Astrocyte (in vitro differentiated cells and primary cell): ENCODE measurements around the gene ZMYND8. TPM values are rescaled to one million over a fixed set of nuclear protein-coding genes. Genes with fewer than 3 reads are reported as not detected.

Source experiments
- DNase-seq: peaks from one replicate; pipeline ENCODE4 v3.0.0-alpha.2; 2010; ENCODE audit warnings: low read depth
- FAIRE-seq: peaks from 2 replicates; lab custom pipeline; 2011; peaks lifted over from hg19 to GRCh38; lab: Jason Lieb, UNC
- H2AFZ ChIP-seq: 2 replicates; pipeline ENCODE4 v1.6.0; 2012; ENCODE audit warnings: low read depth, low read length, inconsistent platforms
- H3K27ac ChIP-seq: 2 replicates; pipeline ENCODE4 v1.5.1; 2011; ENCODE audit warnings: low read depth, low read length, inconsistent platforms
- H3K27me3 ChIP-seq: 2 replicates; pipeline ENCODE4 v1.6.0; 2011; ENCODE audit warnings: low read length, inconsistent platforms; ENCODE audit not compliant: insufficient read depth
- H3K36me3 ChIP-seq: 2 replicates; pipeline ENCODE4 v1.5.1; 2011; ENCODE audit warnings: low read length, inconsistent platforms; ENCODE audit not compliant: insufficient read depth
- H3K4me1 ChIP-seq: 2 replicates; pipeline ENCODE4 v1.5.1; 2011; ENCODE audit warnings: low read length, inconsistent platforms; ENCODE audit not compliant: insufficient read depth
- H3K4me2 ChIP-seq: 2 replicates; pipeline ENCODE4 v1.6.0; 2012; ENCODE audit warnings: low read length, inconsistent platforms
- H3K4me3 ChIP-seq: 2 replicates; pipeline ENCODE4 v1.5.1; 2011; ENCODE audit warnings: low read depth, mild to moderate bottlenecking, low read length, inconsistent platforms; ENCODE audit not compliant: insufficient read depth
- H3K79me2 ChIP-seq: 2 replicates; pipeline ENCODE4 v1.6.0; 2012; ENCODE audit warnings: mild to moderate bottlenecking, low read length, inconsistent platforms; ENCODE audit not compliant: insufficient read depth
- H3K9ac ChIP-seq: 2 replicates; pipeline ENCODE4 v1.6.0; 2012; ENCODE audit warnings: mild to moderate bottlenecking, low read length, inconsistent platforms
- H3K9me3 ChIP-seq: 2 replicates; pipeline ENCODE4 v1.5.1; 2012; ENCODE audit warnings: low read depth, mild to moderate bottlenecking, low read length, inconsistent platforms; ENCODE audit not compliant: insufficient read depth
- H4K20me1 ChIP-seq: 2 replicates; pipeline ENCODE4 v1.6.0; 2012; ENCODE audit warnings: low read length, inconsistent platforms; ENCODE audit not compliant: insufficient read depth
- H3K27ac Mint-ChIP-seq: one replicate; pipeline ENCODE4 v1.8.0; 2021; ENCODE audit warnings: mild to moderate bottlenecking, mixed read lengths; ENCODE audit not compliant: unreplicated experiment
- H3K27me3 Mint-ChIP-seq: one replicate; pipeline ENCODE4 v1.8.0; 2021; ENCODE audit warnings: low read depth, mixed read lengths; ENCODE audit not compliant: unreplicated experiment
- H3K36me3 Mint-ChIP-seq: one replicate; pipeline ENCODE4 v1.8.0; 2021; ENCODE audit warnings: low read depth, mixed read lengths; ENCODE audit not compliant: unreplicated experiment
- H3K4me1 Mint-ChIP-seq: one replicate; pipeline ENCODE4 v1.8.0; 2021; ENCODE audit warnings: low read depth, mixed read lengths; ENCODE audit not compliant: unreplicated experiment
- H3K4me3 Mint-ChIP-seq: one replicate; pipeline ENCODE4 v1.8.0; 2021; ENCODE audit warnings: mild to moderate bottlenecking, moderate library complexity, mixed read lengths; ENCODE audit not compliant: unreplicated experiment
- H3K9me3 Mint-ChIP-seq: one replicate; pipeline ENCODE4 v1.8.0; 2021; ENCODE audit warnings: mild to moderate bottlenecking, mixed read lengths; ENCODE audit not compliant: unreplicated experiment
- CTCF ChIP-seq: IDR thresholded peaks from 2 replicates; pipeline ENCODE4 v1.5.1; 2011; ENCODE audit warnings: low read depth, mild to moderate bottlenecking, inconsistent platforms, low read length, moderate library complexity; ENCODE audit not compliant: insufficient read depth
- EZH2 ChIP-seq: IDR thresholded peaks from 2 replicates; pipeline ENCODE4 v1.6.1; 2012; ENCODE audit warnings: mild to moderate bottlenecking, low read length, inconsistent platforms; ENCODE audit not compliant: insufficient read depth
- total RNA-seq: library from RNA; stranded (reverse); gene quantifications from 2 replicates; pipeline ENCODE4 v1.2.1, GENCODE V29; 2021

ZMYND8 gene
- total RNA-seq, 1 donor from 2014 or later, result 45.8 TPM

- peak overlapping the region; percentile 97 for H3K27ac Mint-ChIP-seq
- H3K4me1 ChIP-seq, result peaks cover 38% of the 10 kb centered on the region
These were observed 35.3 kb downstream of the ZMYND8 start for GRCh38 chr20:47320990-47321805.

GRCh38 chr20:47319517-47320252 is 36.8 kb downstream of the ZMYND8 start:
- Histone ChIP-seq H3K27me3 (no peaks in the 10 kb centered on the region), H3K4me2 (peak overlapping the region; percentile 75), H4K20me1 (no peaks in the 10 kb centered on the region), H3K4me1 (peaks cover 53% of the 10 kb centered on the region), H2AFZ (peak overlapping the region; percentile 20), H3K36me3 (no peaks in the 10 kb centered on the region), H3K9me3 (no peaks in the 10 kb centered on the region), H3K9ac (peak overlapping the region; percentile 86), H3K27ac (peak overlapping the region; percentile 97), H3K79me2 (peaks cover 62% of the 10 kb centered on the region), H3K4me3 (no peak overlapping the region)
- no peaks in the 10 kb centered on the region for H3K9me3 Mint-ChIP-seq
- H3K4me1 Mint-ChIP-seq, result peaks cover 60% of the 10 kb centered on the region
- no peak for TF ChIP-seq CTCF
- no peak for TF ChIP-seq EZH2
- peak overlapping the region; percentile 76 for H3K4me3 Mint-ChIP-seq
- no peaks in the 10 kb centered on the region for H3K27me3 Mint-ChIP-seq
- FAIRE-seq, result no peak
- peak; percentile 85 for DNase-seq
- H3K36me3 Mint-ChIP-seq, result peaks cover 4% of the 10 kb centered on the region
- peak overlapping the region; percentile 97 for H3K27ac Mint-ChIP-seq

More at GRCh38 chr20:47320990-47321805, 35.3 kb downstream of the ZMYND8 start:
- H3K79me2 ChIP-seq, result peaks cover 64% of the 10 kb centered on the region
- no peaks in the 10 kb centered on the region for H3K27me3 ChIP-seq
- H3K9me3 Mint-ChIP-seq, result no peaks in the 10 kb centered on the region
- H3K4me3 Mint-ChIP-seq, result no peak overlapping the region
- H3K36me3 Mint-ChIP-seq, result peaks cover 4% of the 10 kb centered on the region
- H3K9ac ChIP-seq, result no peak overlapping the region
- FAIRE-seq (no peak), DNase-seq (no peak)
- H2AFZ ChIP-seq, result no peak overlapping the region
- H3K36me3 ChIP-seq, result no peaks in the 10 kb centered on the region
- no peak overlapping the region for H3K4me2 ChIP-seq
- no peak overlapping the region for H3K27ac ChIP-seq
- no peak overlapping the region for H3K4me3 ChIP-seq
- peaks cover 46% of the 10 kb centered on the region for H3K4me1 Mint-ChIP-seq
- H3K27me3 Mint-ChIP-seq, result no peaks in the 10 kb centered on the region
- TF ChIP-seq EZH2 (no peak), CTCF (no peak)
- no peaks in the 10 kb centered on the region for H3K9me3 ChIP-seq
- H4K20me1 ChIP-seq, result no peaks in the 10 kb centered on the region
